HCEC 1CT (cell line): ENCODE results near the gene HDAC3.

ENCODE experiments used
- DNase-seq: peaks from one replicate; pipeline ENCODE4 v3.0.0-alpha.2; 2017

HDAC3 gene

DNA sequence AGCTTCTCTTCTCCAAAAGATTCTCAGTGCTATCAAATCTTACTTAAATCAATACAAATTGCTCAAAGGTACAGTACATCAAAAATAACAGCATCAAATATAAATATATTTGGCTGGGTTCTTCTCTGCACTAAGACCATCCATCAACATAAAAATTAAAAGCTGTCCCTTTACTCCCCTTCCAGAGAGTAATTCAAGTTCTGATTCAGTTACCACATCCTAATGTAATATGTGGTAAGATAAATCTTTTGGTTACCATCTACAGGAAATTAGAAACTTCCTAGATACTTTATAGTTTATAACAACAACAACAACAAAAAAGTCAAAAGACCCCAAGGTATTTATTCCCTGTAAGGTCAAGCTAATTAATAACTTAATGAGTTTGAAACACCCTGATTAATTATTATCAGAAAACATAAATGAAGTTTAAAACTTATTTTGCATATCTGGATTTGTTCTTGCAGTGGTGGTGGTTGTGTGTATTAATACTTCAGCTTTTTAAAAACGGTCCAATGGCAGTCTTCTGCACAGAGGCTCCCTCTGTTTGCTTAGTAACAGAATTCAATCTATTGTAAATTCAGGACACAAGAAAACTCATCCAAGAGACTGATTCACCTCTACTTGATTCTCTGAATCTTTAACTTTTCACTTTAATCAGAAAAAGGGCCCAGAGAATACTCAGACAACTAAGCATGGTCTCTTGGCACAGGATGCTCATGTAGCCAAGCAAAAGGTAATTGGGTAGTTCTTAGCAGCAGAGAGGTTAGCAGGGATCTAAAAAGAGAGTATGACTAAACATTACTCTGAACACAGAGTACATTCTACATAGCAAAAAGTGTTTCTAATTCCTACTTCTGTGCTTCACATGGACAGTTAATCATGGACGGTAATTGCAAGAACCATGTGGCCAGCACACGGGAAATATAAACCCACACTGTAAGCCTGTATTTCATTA is 38.0 kb downstream of the HDAC3 start:
- DNase-seq: peak; percentile 45

DNA sequence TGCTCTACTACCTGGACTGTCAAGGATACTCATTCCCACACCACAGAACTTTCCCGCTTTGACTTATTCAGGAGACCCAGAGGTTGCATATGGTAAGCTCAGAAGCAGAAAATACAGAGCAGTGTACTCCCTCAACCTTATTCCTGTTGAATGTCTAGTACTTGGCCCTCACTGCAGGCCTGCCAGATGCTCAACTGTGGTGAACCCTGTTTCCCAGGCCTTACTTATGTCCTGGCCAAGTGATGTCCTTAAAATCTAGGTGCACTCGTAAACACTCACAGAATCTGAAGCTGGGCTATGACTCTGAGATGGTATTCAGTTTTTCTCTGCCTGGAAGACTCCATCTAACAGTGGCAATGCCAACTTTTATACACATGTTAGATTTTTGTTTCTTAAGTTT is 38.8 kb downstream of the HDAC3 start:
- DNase-seq: no peak

DNA sequence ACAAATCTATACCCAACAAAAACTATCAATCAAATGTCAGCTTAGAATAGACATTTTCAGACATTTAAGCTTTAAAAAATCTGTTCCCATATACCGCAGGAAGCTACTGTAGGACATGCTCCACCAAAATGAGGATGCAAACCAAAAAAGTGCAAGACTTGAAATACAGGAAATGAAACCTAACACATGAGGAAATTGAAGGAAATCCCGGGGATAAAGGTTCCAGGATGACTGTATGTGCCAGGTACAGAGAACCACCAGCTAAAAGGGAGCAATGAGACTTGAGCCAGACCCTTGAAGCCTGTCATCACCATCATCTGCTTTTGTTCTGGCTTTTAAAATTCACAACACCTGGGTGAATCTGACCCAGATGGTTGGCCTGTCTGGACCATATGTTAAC is 39.3 kb downstream of the HDAC3 start:
- DNase-seq: no peak

DNA sequence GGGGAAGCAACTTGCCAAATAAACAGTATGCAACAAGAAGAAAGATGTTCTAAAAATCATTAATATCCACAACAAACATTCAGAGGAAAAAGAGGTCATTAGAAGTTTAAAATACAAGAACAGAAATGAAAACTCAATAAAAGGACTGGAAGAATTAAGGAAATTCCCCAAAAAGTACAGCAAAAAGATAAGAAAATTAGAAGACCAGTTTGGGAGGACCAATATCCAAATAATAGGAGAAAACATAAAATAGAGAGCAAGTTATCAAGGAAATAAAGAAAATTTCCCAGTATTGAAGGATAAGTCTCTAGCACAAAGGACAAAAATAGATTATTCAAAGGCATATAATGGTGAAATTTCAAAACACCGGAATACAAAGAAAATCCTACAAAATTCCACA is 39.8 kb downstream of the HDAC3 start:
- DNase-seq: no peak

DNA sequence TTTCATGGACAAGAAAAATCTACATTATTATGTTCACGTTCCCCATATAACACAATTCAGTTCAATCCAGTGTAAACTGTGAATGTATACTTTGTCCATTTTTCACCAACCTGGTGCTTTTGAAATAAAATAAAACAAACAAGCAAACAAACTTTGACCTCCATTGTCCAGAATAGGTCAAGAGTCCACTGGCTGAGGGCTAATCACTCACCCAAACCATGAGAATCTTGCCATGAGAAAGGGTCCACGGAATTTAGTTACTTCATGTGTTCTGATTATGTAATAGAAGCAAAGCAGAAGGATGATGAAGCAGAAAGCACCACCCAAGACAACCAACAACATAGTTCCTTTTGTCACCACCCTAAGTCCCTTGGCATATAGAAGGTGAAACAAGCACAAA is 46.5 kb downstream of the HDAC3 start:
- no peak for DNase-seq

DNA sequence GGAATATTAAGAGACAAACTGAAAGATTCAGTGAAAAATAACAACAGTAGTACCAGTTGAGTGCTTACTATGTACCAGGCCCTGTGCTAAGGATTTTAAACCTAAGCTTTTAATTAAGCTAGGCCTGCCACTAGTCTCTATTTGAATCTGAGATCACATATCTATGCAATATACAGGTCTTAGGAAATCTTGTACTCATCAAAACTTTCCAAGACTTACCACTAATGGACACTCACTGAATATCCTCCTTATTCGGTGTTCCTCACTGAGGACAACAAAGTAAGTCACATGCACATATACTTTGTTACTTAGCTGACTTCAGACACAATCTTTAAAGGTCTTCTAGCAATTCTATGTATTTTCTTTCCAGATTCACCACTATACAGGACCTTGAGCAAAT is 50.4 kb downstream of the HDAC3 start:
- DNase-seq: no peak

DNA sequence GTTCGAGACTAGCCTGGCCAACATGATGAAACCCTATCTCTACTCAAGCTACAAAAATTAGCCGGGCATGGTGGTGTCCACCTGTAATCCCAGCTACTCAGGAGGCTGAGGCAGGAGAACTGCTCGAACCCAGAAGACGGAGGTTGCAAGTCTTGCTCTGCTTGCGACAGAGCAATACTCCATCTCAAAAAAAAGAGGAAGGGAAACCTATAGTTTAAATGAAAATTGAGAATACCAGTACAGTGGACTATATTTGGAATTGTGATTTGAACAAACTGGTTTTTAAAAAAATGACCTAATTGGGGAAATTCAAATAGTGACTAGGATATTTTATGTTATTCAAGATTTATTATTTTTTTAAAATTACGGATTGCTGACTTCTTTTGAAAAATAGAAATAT is 51.1 kb downstream of the HDAC3 start:
- DNase-seq: no peak

DNA sequence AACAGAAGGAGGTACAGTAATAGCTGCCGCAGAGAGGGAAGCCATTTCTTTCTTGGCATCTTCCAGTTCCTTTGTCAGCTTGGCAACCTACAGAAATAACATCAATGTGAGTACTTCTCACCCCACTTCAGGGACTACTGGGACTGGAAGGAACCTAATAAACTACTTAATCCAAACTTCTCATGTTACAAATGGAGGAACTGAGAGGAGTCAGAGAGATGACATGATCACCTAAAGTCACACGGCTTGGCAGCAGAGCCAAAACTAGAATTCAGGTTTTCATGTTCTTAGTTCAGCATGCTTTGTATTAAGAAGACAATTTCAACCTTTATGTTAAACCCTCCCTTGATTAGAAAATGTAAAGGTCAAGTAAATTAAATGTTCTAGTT is 62.5 kb downstream of the HDAC3 start:
- DNase-seq: no peak

DNA sequence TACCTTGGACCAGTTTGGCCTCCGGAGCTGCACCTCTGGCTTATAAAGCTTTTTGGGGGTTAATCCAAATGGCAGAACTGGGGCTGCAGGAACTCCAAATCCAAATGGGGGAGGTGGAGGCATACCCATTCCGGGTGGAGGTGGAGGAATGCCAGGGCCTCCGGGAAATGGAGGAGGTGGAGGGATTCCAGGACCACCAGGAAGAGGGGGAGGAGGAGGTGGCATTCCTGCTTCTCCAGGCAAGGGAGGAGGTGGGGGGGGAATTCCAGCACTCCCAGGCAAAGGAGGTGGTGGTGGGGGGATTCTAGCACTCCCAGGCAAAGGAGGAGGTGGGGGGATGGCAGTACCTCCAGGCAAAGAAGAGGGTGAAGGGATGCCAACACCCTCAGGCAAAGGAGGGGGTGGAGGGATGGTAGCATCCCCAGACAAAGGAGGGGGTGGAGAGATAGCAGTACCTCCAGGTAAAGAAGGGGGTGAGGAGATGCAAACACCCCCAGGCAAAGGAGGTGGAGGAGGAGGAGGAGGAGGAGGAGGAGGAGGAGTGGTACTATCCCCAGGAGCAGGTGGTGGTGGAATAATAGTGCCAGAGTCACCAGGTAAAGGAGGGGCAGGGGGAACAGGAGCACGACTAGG is 63.0 kb downstream of the HDAC3 start:
- DNase-seq: no peak
